Choroid plexus epithelial cell (primary cell): Measurements from ENCODE around the gene TLNRD1.
A peak's percentile ranks its signal among the peaks of the same experiment; 100 is the strongest.

ENCODE experiments used
- DNase-seq: peaks from one replicate; pipeline ENCODE4 v3.0.0-alpha.2; 2010; ENCODE audit warnings: low read depth
- H3K4me3 ChIP-seq: 2 replicates; pipeline ENCODE4 v1.5.1; 2011; ENCODE audit warnings: low read depth, mild to moderate bottlenecking, control low read depth, low read length, moderate library complexity
- CTCF ChIP-seq: conservative IDR thresholded peaks from 2 replicates; pipeline ENCODE4 v1.5.1; 2011; ENCODE audit warnings: low read depth, mild to moderate bottlenecking, control low read depth, inconsistent platforms, low read length, moderate library complexity

TLNRD1 gene

GRCh38 chr15:81025721-81026370 lies 25.1 kb downstream of the TLNRD1 start:
- TF ChIP-seq CTCF, result no peak
- no peak for DNase-seq
- no peak overlapping the region for H3K4me3 ChIP-seq

DNA sequence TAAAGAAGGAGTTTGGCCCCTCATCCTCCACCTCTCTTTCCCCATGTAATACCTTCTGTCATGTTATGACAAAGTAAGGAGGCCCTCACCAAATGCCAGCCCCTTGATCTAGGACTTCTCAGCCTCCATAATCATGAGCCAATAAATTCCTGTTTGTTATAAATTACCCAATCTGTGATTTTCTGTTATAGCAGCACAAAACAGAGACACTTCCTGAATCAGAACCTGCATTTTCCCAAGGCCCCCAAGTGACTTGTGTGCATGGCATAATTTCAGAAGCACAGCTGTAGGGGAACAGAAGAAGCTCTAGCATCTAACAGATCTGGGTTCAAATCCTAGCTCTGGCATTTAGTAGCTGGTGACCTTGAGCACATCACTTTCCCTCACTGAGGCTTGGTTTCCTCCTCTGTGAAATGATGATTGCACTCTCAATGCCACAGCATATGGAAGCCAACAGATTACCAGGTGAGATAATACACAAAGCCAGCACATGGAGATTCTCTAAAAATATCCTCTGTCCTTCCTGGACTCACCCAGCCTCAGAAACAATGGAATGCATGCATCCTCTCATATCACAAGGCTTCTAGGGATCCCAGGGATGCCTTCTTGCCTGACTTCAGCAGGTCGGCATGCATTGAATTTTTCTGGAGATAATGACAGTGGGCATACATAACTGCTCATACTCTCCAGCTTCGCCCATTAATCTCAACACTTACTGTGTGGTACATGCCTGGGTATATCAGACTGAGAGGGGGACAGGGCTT lies 26.3 kb downstream of the TLNRD1 start:
- peak; percentile 4 for DNase-seq
- no peak for TF ChIP-seq CTCF
- H3K4me3 ChIP-seq, result no peak overlapping the region

GRCh38 chr15:81029414-81030300 lies 28.9 kb downstream of the TLNRD1 start:
- TF ChIP-seq CTCF, result no peak
- peak; percentile 47 for DNase-seq
- H3K4me3 ChIP-seq, result no peak overlapping the region

DNA sequence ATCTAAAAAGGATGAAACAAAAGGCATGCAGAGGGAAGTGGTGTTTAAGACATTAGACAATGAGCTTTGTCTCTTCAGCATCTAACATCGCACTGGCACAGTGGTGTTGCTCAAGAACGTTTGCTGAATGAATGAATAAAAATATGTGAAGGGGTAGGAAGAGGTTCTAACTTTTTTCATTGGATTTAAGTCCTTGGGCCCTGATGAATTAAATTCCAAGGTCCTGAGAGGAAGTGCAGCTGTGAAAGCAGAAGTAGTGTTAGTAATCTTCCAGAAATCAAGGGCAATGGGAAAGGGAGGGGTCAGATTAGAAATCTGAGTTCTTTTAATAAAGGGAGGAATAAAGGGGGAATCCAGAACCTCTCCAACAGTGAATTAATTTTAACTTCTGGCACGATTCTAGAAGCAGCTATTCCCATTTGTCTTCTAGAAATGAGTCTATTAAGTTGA lies 29.6 kb downstream of the TLNRD1 start:
- TF ChIP-seq CTCF, result no peak
- no peak overlapping the region for H3K4me3 ChIP-seq
- no peak for DNase-seq

GRCh38 chr15:81031203-81031602 lies 30.5 kb downstream of the TLNRD1 start:
- no peak overlapping the region for H3K4me3 ChIP-seq
- DNase-seq, result no peak
- TF ChIP-seq CTCF, result no peak

GRCh38 chr15:81032355-81032754 lies 31.6 kb downstream of the TLNRD1 start:
- no peak for TF ChIP-seq CTCF
- H3K4me3 ChIP-seq, result no peak overlapping the region
- DNase-seq, result no peak
